ENCODE measurements around the gene BEGAIN. TPM values are rescaled to one million over a fixed set of nuclear protein-coding genes. Genes with fewer than 3 reads are reported as not detected.

BEGAIN gene
- total and polyA plus RNA-seq, 9 donors: 2.0 to 7.9 (median 4.5) TPM

GRCh38 chr14:100601064-100601463, 13.8 kb upstream of the BEGAIN start:
- no peaks in the 10 kb centered on the region for H3K36me3 ChIP-seq (ENCODE audit: control insufficient read depth, insufficient read depth, low read length)
- H3K4me1 ChIP-seq (ENCODE audit: control insufficient read depth, insufficient read depth, low read length): peaks cover 6% of the 10 kb centered on the region
- WGBS (ENCODE audit: insufficient coverage): 88% methylated on average over 1 of the region's 2 CpGs
- no peak for DNase-seq
- no peaks in the 10 kb centered on the region for H3K9me3 ChIP-seq (replicated peaks; ENCODE audit: control insufficient read depth, low read depth, low read length)
- H3K27me3 ChIP-seq (ENCODE audit: control insufficient read depth, insufficient read depth, low read length): peaks cover 2% of the 10 kb centered on the region
- H3K4me3 ChIP-seq (ENCODE audit: low read length): no peak overlapping the region
- H3K27ac ChIP-seq (ENCODE audit: low read length): no peak overlapping the region

- no CpG with 5 or more reads among the region's 2 CpGs for WGBS (ENCODE audit: insufficient coverage)
- H3K27ac ChIP-seq (ENCODE audit: low read length): no peak overlapping the region
- H3K36me3 ChIP-seq (ENCODE audit: control insufficient read depth, insufficient read depth, low read length): no peaks in the 10 kb centered on the region
- DNase-seq: no peak
- H3K4me1 ChIP-seq (ENCODE audit: control insufficient read depth, insufficient read depth, low read length): peaks cover 6% of the 10 kb centered on the region
- peaks cover 2% of the 10 kb centered on the region for H3K27me3 ChIP-seq (ENCODE audit: control insufficient read depth, insufficient read depth, low read length)
- H3K9me3 ChIP-seq (replicated peaks; ENCODE audit: control insufficient read depth, low read depth, low read length): no peaks in the 10 kb centered on the region
- no peak overlapping the region for H3K4me3 ChIP-seq (ENCODE audit: low read length)
These were observed 12.8 kb upstream of the BEGAIN start for GRCh38 chr14:100599981-100600380.

GRCh38 chr14:100594625-100594951, 7.4 kb upstream of the BEGAIN start:
- Histone ChIP-seq H3K36me3 (ENCODE audit: control insufficient read depth, insufficient read depth, low read length) (no peaks in the 10 kb centered on the region), H3K27ac (ENCODE audit: low read length) (no peak overlapping the region), H3K9me3 (replicated peaks; ENCODE audit: control insufficient read depth, low read depth, low read length) (no peaks in the 10 kb centered on the region), H3K4me3 (ENCODE audit: low read length) (no peak overlapping the region), H3K27me3 (ENCODE audit: control insufficient read depth, insufficient read depth, low read length) (peaks cover 19% of the 10 kb centered on the region), H3K4me1 (ENCODE audit: control insufficient read depth, insufficient read depth, low read length) (peaks cover 2% of the 10 kb centered on the region)
- 59% methylated on average over 4 of the region's 5 CpGs for WGBS (ENCODE audit: insufficient coverage)
- DNase-seq: no peak

- H3K27me3 ChIP-seq (ENCODE audit: control insufficient read depth, insufficient read depth, low read length): peaks cover 21% of the 10 kb centered on the region
- peaks cover 7% of the 10 kb centered on the region for H3K4me1 ChIP-seq (ENCODE audit: control insufficient read depth, insufficient read depth, low read length)
- H3K9me3 ChIP-seq (replicated peaks; ENCODE audit: control insufficient read depth, low read depth, low read length): no peaks in the 10 kb centered on the region
- no peak for DNase-seq
- H3K4me3 ChIP-seq (ENCODE audit: low read length): no peak overlapping the region
- no peaks in the 10 kb centered on the region for H3K36me3 ChIP-seq (ENCODE audit: control insufficient read depth, insufficient read depth, low read length)
- 83% methylated on average over 22 of the region's 27 CpGs for WGBS (ENCODE audit: insufficient coverage)
- no peak overlapping the region for H3K27ac ChIP-seq (ENCODE audit: low read length)
These were observed 6.8 kb upstream of the BEGAIN start for GRCh38 chr14:100593751-100594624.

- no peaks in the 10 kb centered on the region for H3K9me3 ChIP-seq (replicated peaks; ENCODE audit: control insufficient read depth, low read depth, low read length)
- no peak overlapping the region for H3K27ac ChIP-seq (ENCODE audit: low read length)
- no peak overlapping the region for H3K4me3 ChIP-seq (ENCODE audit: low read length)
- H3K4me1 ChIP-seq (ENCODE audit: control insufficient read depth, insufficient read depth, low read length): peaks cover 17% of the 10 kb centered on the region
- H3K27me3 ChIP-seq (ENCODE audit: control insufficient read depth, insufficient read depth, low read length): peaks cover 28% of the 10 kb centered on the region
- 40% methylated on average over 2 of the region's 4 CpGs for WGBS (ENCODE audit: insufficient coverage)
- DNase-seq: no peak
- H3K36me3 ChIP-seq (ENCODE audit: control insufficient read depth, insufficient read depth, low read length): no peaks in the 10 kb centered on the region
These were observed 5.8 kb upstream of the BEGAIN start for GRCh38 chr14:100592972-100593371.

- no peak for DNase-seq
- Histone ChIP-seq H3K27me3 (ENCODE audit: control insufficient read depth, insufficient read depth, low read length) (peaks cover 32% of the 10 kb centered on the region), H3K27ac (ENCODE audit: low read length) (no peak overlapping the region), H3K4me3 (ENCODE audit: low read length) (no peak overlapping the region), H3K4me1 (ENCODE audit: control insufficient read depth, insufficient read depth, low read length) (peaks cover 22% of the 10 kb centered on the region), H3K9me3 (replicated peaks; ENCODE audit: control insufficient read depth, low read depth, low read length) (no peaks in the 10 kb centered on the region), H3K36me3 (ENCODE audit: control insufficient read depth, insufficient read depth, low read length) (no peaks in the 10 kb centered on the region)
- WGBS (ENCODE audit: insufficient coverage): 63% methylated on average over 6 of the region's 10 CpGs
These were observed 5.3 kb upstream of the BEGAIN start for GRCh38 chr14:100592461-100592891.

- H3K27me3 ChIP-seq (ENCODE audit: control insufficient read depth, insufficient read depth, low read length): peaks cover 33% of the 10 kb centered on the region
- no peaks in the 10 kb centered on the region for H3K36me3 ChIP-seq (ENCODE audit: control insufficient read depth, insufficient read depth, low read length)
- WGBS (ENCODE audit: insufficient coverage): 61% methylated on average over 12 of the region's 16 CpGs
- no peak overlapping the region for H3K27ac ChIP-seq (ENCODE audit: low read length)
- peaks cover 23% of the 10 kb centered on the region for H3K4me1 ChIP-seq (ENCODE audit: control insufficient read depth, insufficient read depth, low read length)
- no peak overlapping the region for H3K4me3 ChIP-seq (ENCODE audit: low read length)
- no peaks in the 10 kb centered on the region for H3K9me3 ChIP-seq (replicated peaks; ENCODE audit: control insufficient read depth, low read depth, low read length)
- DNase-seq: no peak
These were observed 4.5 kb upstream of the BEGAIN start for GRCh38 chr14:100591453-100592371.

- Histone ChIP-seq H3K27me3 (ENCODE audit: control insufficient read depth, insufficient read depth, low read length) (peaks cover 41% of the 10 kb centered on the region), H3K4me3 (ENCODE audit: low read length) (no peak overlapping the region), H3K27ac (ENCODE audit: low read length) (no peak overlapping the region), H3K9me3 (replicated peaks; ENCODE audit: control insufficient read depth, low read depth, low read length) (no peaks in the 10 kb centered on the region), H3K4me1 (ENCODE audit: control insufficient read depth, insufficient read depth, low read length) (peaks cover 28% of the 10 kb centered on the region), H3K36me3 (ENCODE audit: control insufficient read depth, insufficient read depth, low read length) (no peaks in the 10 kb centered on the region)
- 86% methylated on average over 11 of the region's 14 CpGs for WGBS (ENCODE audit: insufficient coverage)
- no peak for DNase-seq
These were observed 3.7 kb upstream of the BEGAIN start for GRCh38 chr14:100590726-100591452.

- H3K27me3 ChIP-seq (ENCODE audit: control insufficient read depth, insufficient read depth, low read length): peaks cover 46% of the 10 kb centered on the region
- H3K27ac ChIP-seq (ENCODE audit: low read length): no peak overlapping the region
- no peaks in the 10 kb centered on the region for H3K9me3 ChIP-seq (replicated peaks; ENCODE audit: control insufficient read depth, low read depth, low read length)
- H3K36me3 ChIP-seq (ENCODE audit: control insufficient read depth, insufficient read depth, low read length): no peaks in the 10 kb centered on the region
- no peak overlapping the region for H3K4me3 ChIP-seq (ENCODE audit: low read length)
- WGBS (ENCODE audit: insufficient coverage): 73% methylated on average over 5 of the region's 8 CpGs
- peaks cover 28% of the 10 kb centered on the region for H3K4me1 ChIP-seq (ENCODE audit: control insufficient read depth, insufficient read depth, low read length)
- no peak for DNase-seq
These were observed 2.7 kb upstream of the BEGAIN start for GRCh38 chr14:100589760-100590469.
